SK-N-SH treated with all-trans-retinoic acid at 6 μM for 48 hours (cell line): ENCODE measurements around the gene ADPRM.

Source experiments
- BACH2 ChIP-seq: fragments of 250-450 bp; sonication (Bioruptor Pico); IDR thresholded peaks from 2 replicates; pipeline ENCODE4 v1.9.0; 2021; ENCODE audit warnings: mild to moderate bottlenecking, borderline replicate concordance
- CSDC2 ChIP-seq: fragments of 250-450 bp; sonication (Bioruptor Pico); IDR thresholded peaks from 2 replicates; pipeline ENCODE4 v1.5.0; 2020; ENCODE audit warnings: mild to moderate bottlenecking, moderate library complexity
- OSR1 ChIP-seq: fragments of 250-450 bp; sonication (Bioruptor Pico); IDR thresholded peaks from 2 replicates; pipeline ENCODE4 v1.8.0; 2022; ENCODE audit warnings: moderate library complexity, mild to moderate bottlenecking, inconsistent platforms
- PPARA ChIP-seq: fragments of 250-450 bp; sonication (Bioruptor Pico); IDR thresholded peaks from 2 replicates; pipeline ENCODE4 v1.5.0; 2020; ENCODE audit warnings: mild to moderate bottlenecking, borderline replicate concordance
- SNAI2 ChIP-seq: fragments of 250-450 bp; sonication (Bioruptor Pico); IDR thresholded peaks from 2 replicates; pipeline ENCODE4 v1.5.0; 2020; ENCODE audit warnings: mild to moderate bottlenecking, moderate library complexity
- ZFP3 ChIP-seq: fragments of 250-450 bp; sonication (Bioruptor Pico); IDR thresholded peaks from 2 replicates; pipeline ENCODE4 v1.5.0; 2020; ENCODE audit warnings: mild to moderate bottlenecking, moderate library complexity
- TF ChIP-seq, protein P1 (sequence below): fragments of 250-450 bp; sonication (Bioruptor Pico); IDR thresholded peaks from 2 replicates; pipeline ENCODE4 v1.8.0; 2021; ENCODE audit warnings: low read depth, mild to moderate bottlenecking, moderate library complexity, borderline replicate concordance
- TF ChIP-seq, protein P2 (sequence below): fragments of 250-450 bp; sonication (Bioruptor Pico); IDR thresholded peaks from 2 replicates; pipeline ENCODE4 v1.8.0; 2020; ENCODE audit warnings: mild to moderate bottlenecking, moderate library complexity, borderline replicate concordance

DNA sequence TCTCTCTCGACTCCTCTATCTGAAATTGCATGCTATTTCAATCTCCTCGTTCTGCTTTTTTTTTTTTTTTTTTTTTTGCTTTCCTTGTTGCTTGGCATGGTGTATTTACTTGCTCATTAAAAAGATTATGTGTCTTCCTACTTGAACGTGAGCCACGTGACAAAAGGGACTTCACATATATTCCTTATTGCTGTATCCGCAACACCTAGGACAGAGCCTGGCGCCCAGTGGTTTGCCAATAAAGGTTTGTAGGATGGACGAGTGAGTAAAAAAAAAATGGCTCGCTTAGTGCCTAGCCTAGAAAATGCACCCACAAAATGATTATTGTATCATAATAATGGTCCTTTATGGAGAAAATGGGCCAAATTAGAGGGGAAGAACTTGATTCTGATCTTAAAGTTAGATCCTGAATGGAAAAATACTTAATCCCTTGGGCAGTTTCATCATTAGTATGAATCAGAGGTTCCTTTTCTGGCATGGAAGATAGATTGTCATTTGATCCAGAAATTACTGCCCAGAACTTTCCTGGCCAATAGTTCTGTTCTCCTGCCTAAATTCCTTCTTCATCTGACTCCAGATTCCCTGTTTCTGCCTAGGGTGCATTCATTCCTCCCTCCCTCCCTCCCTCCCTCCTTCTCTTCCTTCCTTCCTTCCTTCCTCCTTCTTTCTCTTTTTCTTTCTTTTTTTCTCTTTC, 46.1 kb downstream of the ADPRM start:
- TF ChIP-seq SNAI2 (CRISPR knock-in tag), result no peak
- no peak for TF ChIP-seq OSR1 (CRISPR knock-in tag)
- TF ChIP-seq CSDC2 (CRISPR knock-in tag), result no peak
- TF ChIP-seq PPARA (CRISPR knock-in tag), result no peak
- no peak for TF ChIP-seq BACH2
- TF ChIP-seq, protein P1, sequence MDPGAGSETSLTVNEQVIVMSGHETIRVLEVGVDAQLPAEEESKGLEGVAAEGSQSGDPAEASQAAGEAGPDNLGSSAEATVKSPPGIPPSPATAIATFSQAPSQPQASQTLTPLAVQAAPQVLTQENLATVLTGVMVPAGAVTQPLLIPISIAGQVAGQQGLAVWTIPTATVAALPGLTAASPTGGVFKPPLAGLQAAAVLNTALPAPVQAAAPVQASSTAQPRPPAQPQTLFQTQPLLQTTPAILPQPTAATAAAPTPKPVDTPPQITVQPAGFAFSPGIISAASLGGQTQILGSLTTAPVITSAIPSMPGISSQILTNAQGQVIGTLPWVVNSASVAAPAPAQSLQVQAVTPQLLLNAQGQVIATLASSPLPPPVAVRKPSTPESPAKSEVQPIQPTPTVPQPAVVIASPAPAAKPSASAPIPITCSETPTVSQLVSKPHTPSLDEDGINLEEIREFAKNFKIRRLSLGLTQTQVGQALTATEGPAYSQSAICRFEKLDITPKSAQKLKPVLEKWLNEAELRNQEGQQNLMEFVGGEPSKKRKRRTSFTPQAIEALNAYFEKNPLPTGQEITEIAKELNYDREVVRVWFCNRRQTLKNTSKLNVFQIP (CRISPR knock-in tag), result no peak
- TF ChIP-seq ZFP3, result no peak
- TF ChIP-seq, protein P2, sequence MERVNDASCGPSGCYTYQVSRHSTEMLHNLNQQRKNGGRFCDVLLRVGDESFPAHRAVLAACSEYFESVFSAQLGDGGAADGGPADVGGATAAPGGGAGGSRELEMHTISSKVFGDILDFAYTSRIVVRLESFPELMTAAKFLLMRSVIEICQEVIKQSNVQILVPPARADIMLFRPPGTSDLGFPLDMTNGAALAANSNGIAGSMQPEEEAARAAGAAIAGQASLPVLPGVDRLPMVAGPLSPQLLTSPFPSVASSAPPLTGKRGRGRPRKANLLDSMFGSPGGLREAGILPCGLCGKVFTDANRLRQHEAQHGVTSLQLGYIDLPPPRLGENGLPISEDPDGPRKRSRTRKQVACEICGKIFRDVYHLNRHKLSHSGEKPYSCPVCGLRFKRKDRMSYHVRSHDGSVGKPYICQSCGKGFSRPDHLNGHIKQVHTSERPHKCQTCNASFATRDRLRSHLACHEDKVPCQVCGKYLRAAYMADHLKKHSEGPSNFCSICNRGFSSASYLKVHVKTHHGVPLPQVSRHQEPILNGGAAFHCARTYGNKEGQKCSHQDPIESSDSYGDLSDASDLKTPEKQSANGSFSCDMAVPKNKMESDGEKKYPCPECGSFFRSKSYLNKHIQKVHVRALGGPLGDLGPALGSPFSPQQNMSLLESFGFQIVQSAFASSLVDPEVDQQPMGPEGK (CRISPR knock-in tag), result no peak
